C4-2B (cell line): ENCODE results near the gene WNT16.

Experiments
- ZFX ChIP-seq: fragments of 450-650 bp; IDR thresholded peaks from 2 replicates; pipeline ENCODE4 v1.6.1; 2017
- TF ChIP-seq, protein P1 (sequence below): fragments of 450-650 bp; conservative IDR thresholded peaks from 2 replicates; pipeline ENCODE4 v1.5.1; 2017; ENCODE audit warnings: mild to moderate bottlenecking

DNA sequence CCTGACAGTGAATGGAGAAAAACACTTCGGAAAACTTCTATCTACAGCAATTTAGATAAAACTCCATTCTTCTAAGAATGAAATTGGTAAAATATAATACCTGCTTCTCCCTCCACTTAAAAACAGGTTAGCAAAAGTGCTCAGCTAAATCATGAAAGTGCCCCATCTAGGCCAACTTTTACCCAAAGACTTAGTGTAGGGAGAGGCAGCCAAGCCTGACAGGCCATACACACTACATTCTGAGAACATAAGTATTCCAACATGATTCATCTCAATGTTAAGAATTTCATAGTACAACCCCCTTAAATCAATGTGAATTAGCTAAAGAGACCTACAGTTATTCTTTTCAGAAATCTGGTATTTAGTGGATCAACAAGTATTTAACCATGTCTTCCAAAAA is 60.1 kb downstream of the WNT16 start:
- TF ChIP-seq, protein P1, sequence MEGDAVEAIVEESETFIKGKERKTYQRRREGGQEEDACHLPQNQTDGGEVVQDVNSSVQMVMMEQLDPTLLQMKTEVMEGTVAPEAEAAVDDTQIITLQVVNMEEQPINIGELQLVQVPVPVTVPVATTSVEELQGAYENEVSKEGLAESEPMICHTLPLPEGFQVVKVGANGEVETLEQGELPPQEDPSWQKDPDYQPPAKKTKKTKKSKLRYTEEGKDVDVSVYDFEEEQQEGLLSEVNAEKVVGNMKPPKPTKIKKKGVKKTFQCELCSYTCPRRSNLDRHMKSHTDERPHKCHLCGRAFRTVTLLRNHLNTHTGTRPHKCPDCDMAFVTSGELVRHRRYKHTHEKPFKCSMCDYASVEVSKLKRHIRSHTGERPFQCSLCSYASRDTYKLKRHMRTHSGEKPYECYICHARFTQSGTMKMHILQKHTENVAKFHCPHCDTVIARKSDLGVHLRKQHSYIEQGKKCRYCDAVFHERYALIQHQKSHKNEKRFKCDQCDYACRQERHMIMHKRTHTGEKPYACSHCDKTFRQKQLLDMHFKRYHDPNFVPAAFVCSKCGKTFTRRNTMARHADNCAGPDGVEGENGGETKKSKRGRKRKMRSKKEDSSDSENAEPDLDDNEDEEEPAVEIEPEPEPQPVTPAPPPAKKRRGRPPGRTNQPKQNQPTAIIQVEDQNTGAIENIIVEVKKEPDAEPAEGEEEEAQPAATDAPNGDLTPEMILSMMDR = no peak
- TF ChIP-seq ZFX = no peak
